ENCODE data around the gene PTGFRN.

The PTGFRN gene

GRCh38 chr1:116988248-116988647 is 78.5 kb downstream of the PTGFRN start:
- H3K4me3 ChIP-seq (ENCODE audit: low read length): no peak overlapping the region
- H3K4me1 ChIP-seq (ENCODE audit: control insufficient read depth, insufficient read depth, low read length): peaks cover 9% of the 10 kb centered on the region
- no peak overlapping the region for H3K9ac ChIP-seq (ENCODE audit: low read length)
- no peaks in the 10 kb centered on the region for H3K36me3 ChIP-seq (ENCODE audit: control insufficient read depth, insufficient read depth, low read length)
- H3K9me3 ChIP-seq (ENCODE audit: control insufficient read depth, low read length): no peaks in the 10 kb centered on the region
- H3K27me3 ChIP-seq (ENCODE audit: control insufficient read depth, insufficient read depth, low read length): no peaks in the 10 kb centered on the region

GRCh38 chr1:116988908-116989307 is 79.2 kb downstream of the PTGFRN start:
- no peak overlapping the region for H3K4me3 ChIP-seq (ENCODE audit: low read length)
- H3K9ac ChIP-seq (ENCODE audit: low read length): no peak overlapping the region
- H3K9me3 ChIP-seq (ENCODE audit: control insufficient read depth, low read length): no peaks in the 10 kb centered on the region
- peaks cover 8% of the 10 kb centered on the region for H3K4me1 ChIP-seq (ENCODE audit: control insufficient read depth, insufficient read depth, low read length)
- H3K36me3 ChIP-seq (ENCODE audit: control insufficient read depth, insufficient read depth, low read length): no peaks in the 10 kb centered on the region
- H3K27me3 ChIP-seq (ENCODE audit: control insufficient read depth, insufficient read depth, low read length): no peaks in the 10 kb centered on the region

GRCh38 chr1:116989835-116990234 is 80.1 kb downstream of the PTGFRN start:
- H3K27me3 ChIP-seq (ENCODE audit: control insufficient read depth, insufficient read depth, low read length): no peaks in the 10 kb centered on the region
- H3K9me3 ChIP-seq (ENCODE audit: control insufficient read depth, low read length): no peaks in the 10 kb centered on the region
- H3K4me3 ChIP-seq (ENCODE audit: low read length): no peak overlapping the region
- no peak overlapping the region for H3K9ac ChIP-seq (ENCODE audit: low read length)
- H3K36me3 ChIP-seq (ENCODE audit: control insufficient read depth, insufficient read depth, low read length): no peaks in the 10 kb centered on the region
- peaks cover 8% of the 10 kb centered on the region for H3K4me1 ChIP-seq (ENCODE audit: control insufficient read depth, insufficient read depth, low read length)

GRCh38 chr1:116990612-116991151 is 81.0 kb downstream of the PTGFRN start:
- no peak overlapping the region for H3K9ac ChIP-seq (ENCODE audit: low read length)
- H3K27me3 ChIP-seq (ENCODE audit: control insufficient read depth, insufficient read depth, low read length): no peaks in the 10 kb centered on the region
- H3K36me3 ChIP-seq (ENCODE audit: control insufficient read depth, insufficient read depth, low read length): no peaks in the 10 kb centered on the region
- no peak overlapping the region for H3K4me3 ChIP-seq (ENCODE audit: low read length)
- no peaks in the 10 kb centered on the region for H3K9me3 ChIP-seq (ENCODE audit: control insufficient read depth, low read length)
- H3K4me1 ChIP-seq (ENCODE audit: control insufficient read depth, insufficient read depth, low read length): peaks cover 8% of the 10 kb centered on the region

GRCh38 chr1:116991171-116991845 is 81.6 kb downstream of the PTGFRN start:
- peaks cover 8% of the 10 kb centered on the region for H3K4me1 ChIP-seq (ENCODE audit: control insufficient read depth, insufficient read depth, low read length)
- no peaks in the 10 kb centered on the region for H3K27me3 ChIP-seq (ENCODE audit: control insufficient read depth, insufficient read depth, low read length)
- no peaks in the 10 kb centered on the region for H3K36me3 ChIP-seq (ENCODE audit: control insufficient read depth, insufficient read depth, low read length)
- no peak overlapping the region for H3K4me3 ChIP-seq (ENCODE audit: low read length)
- H3K9ac ChIP-seq (ENCODE audit: low read length): no peak overlapping the region
- H3K9me3 ChIP-seq (ENCODE audit: control insufficient read depth, low read length): no peaks in the 10 kb centered on the region

GRCh38 chr1:116991918-116992317 is 82.2 kb downstream of the PTGFRN start:
- H3K27me3 ChIP-seq (ENCODE audit: control insufficient read depth, insufficient read depth, low read length): no peaks in the 10 kb centered on the region
- no peak overlapping the region for H3K9ac ChIP-seq (ENCODE audit: low read length)
- no peaks in the 10 kb centered on the region for H3K9me3 ChIP-seq (ENCODE audit: control insufficient read depth, low read length)
- no peaks in the 10 kb centered on the region for H3K36me3 ChIP-seq (ENCODE audit: control insufficient read depth, insufficient read depth, low read length)
- H3K4me3 ChIP-seq (ENCODE audit: low read length): no peak overlapping the region
- peaks cover 8% of the 10 kb centered on the region for H3K4me1 ChIP-seq (ENCODE audit: control insufficient read depth, insufficient read depth, low read length)

GRCh38 chr1:116993286-116993685 is 83.6 kb downstream of the PTGFRN start:
- Histone ChIP-seq H3K36me3 (ENCODE audit: control insufficient read depth, insufficient read depth, low read length) (no peaks in the 10 kb centered on the region), H3K9ac (ENCODE audit: low read length) (no peak overlapping the region), H3K9me3 (ENCODE audit: control insufficient read depth, low read length) (no peaks in the 10 kb centered on the region), H3K4me3 (ENCODE audit: low read length) (no peak overlapping the region), H3K4me1 (ENCODE audit: control insufficient read depth, insufficient read depth, low read length) (peaks cover 8% of the 10 kb centered on the region), H3K27me3 (ENCODE audit: control insufficient read depth, insufficient read depth, low read length) (no peaks in the 10 kb centered on the region)

- Histone ChIP-seq H3K9me3 (ENCODE audit: control insufficient read depth, low read length) (no peaks in the 10 kb centered on the region), H3K4me3 (ENCODE audit: low read length) (no peak overlapping the region)
Measured at GRCh38 chr1:116994411-116994810, 84.7 kb downstream of the PTGFRN start.

GRCh38 chr1:116997066-116997465 is 87.3 kb downstream of the PTGFRN start:
- H3K4me3 ChIP-seq (ENCODE audit: low read length): no peak overlapping the region
- no peaks in the 10 kb centered on the region for H3K27me3 ChIP-seq (ENCODE audit: control insufficient read depth, insufficient read depth, low read length)
- H3K4me1 ChIP-seq (ENCODE audit: control insufficient read depth, insufficient read depth, low read length): peaks cover 5% of the 10 kb centered on the region
- H3K9ac ChIP-seq (ENCODE audit: low read length): no peak overlapping the region
- no peaks in the 10 kb centered on the region for H3K9me3 ChIP-seq (ENCODE audit: control insufficient read depth, low read length)
- H3K36me3 ChIP-seq (ENCODE audit: control insufficient read depth, insufficient read depth, low read length): no peaks in the 10 kb centered on the region

More at GRCh38 chr1:116994411-116994810, 84.7 kb downstream of the PTGFRN start:
- H3K27me3 ChIP-seq (ENCODE audit: control insufficient read depth, insufficient read depth, low read length): no peaks in the 10 kb centered on the region
- H3K36me3 ChIP-seq (ENCODE audit: control insufficient read depth, insufficient read depth, low read length): no peaks in the 10 kb centered on the region
- no peaks in the 10 kb centered on the region for H3K4me1 ChIP-seq (ENCODE audit: control insufficient read depth, insufficient read depth, low read length)
- H3K9ac ChIP-seq (ENCODE audit: low read length): no peak overlapping the region

GRCh38 chr1:116997636-116998035 is 87.9 kb downstream of the PTGFRN start:
- Histone ChIP-seq H3K9me3 (ENCODE audit: control insufficient read depth, low read length) (no peaks in the 10 kb centered on the region), H3K4me1 (ENCODE audit: control insufficient read depth, insufficient read depth, low read length) (peaks cover 5% of the 10 kb centered on the region), H3K36me3 (ENCODE audit: control insufficient read depth, insufficient read depth, low read length) (no peaks in the 10 kb centered on the region), H3K27me3 (ENCODE audit: control insufficient read depth, insufficient read depth, low read length) (no peaks in the 10 kb centered on the region), H3K9ac (ENCODE audit: low read length) (no peak overlapping the region), H3K4me3 (ENCODE audit: low read length) (no peak overlapping the region)

GRCh38 chr1:116999596-116999995 is 89.9 kb downstream of the PTGFRN start:
- Histone ChIP-seq H3K27me3 (ENCODE audit: control insufficient read depth, insufficient read depth, low read length) (no peaks in the 10 kb centered on the region), H3K4me1 (ENCODE audit: control insufficient read depth, insufficient read depth, low read length) (peaks cover 5% of the 10 kb centered on the region), H3K36me3 (ENCODE audit: control insufficient read depth, insufficient read depth, low read length) (no peaks in the 10 kb centered on the region), H3K4me3 (ENCODE audit: low read length) (no peak overlapping the region), H3K9ac (ENCODE audit: low read length) (no peak overlapping the region), H3K9me3 (ENCODE audit: control insufficient read depth, low read length) (no peaks in the 10 kb centered on the region)

GRCh38 chr1:117000142-117000541 is 90.4 kb downstream of the PTGFRN start:
- Histone ChIP-seq H3K36me3 (ENCODE audit: control insufficient read depth, insufficient read depth, low read length) (no peaks in the 10 kb centered on the region), H3K27me3 (ENCODE audit: control insufficient read depth, insufficient read depth, low read length) (no peaks in the 10 kb centered on the region), H3K9ac (ENCODE audit: low read length) (no peak overlapping the region), H3K9me3 (ENCODE audit: control insufficient read depth, low read length) (no peaks in the 10 kb centered on the region), H3K4me1 (ENCODE audit: control insufficient read depth, insufficient read depth, low read length) (peaks cover 5% of the 10 kb centered on the region), H3K4me3 (ENCODE audit: low read length) (no peak overlapping the region)
